Stomach smooth muscle (tissue), 2 donors: ENCODE measurements around the gene C19orf81.
A peak's percentile ranks its signal among the peaks of the same experiment; 100 is the strongest.

Source experiments
- H3K27ac ChIP-seq: one replicate; pipeline ENCODE4 v1.7.0; 2013; ENCODE audit warnings: mild to moderate bottlenecking, low read length, inconsistent platforms
- H3K27me3 ChIP-seq, 2 donors: one replicate each; pipeline ENCODE4 v1.7.0; 2013; ENCODE audit warnings: low read length in 2 of 2; ENCODE audit not compliant: insufficient read depth in 2 of 2, control insufficient read depth in 1 of 2
- H3K36me3 ChIP-seq, 2 donors: one replicate each; pipeline ENCODE4 v1.7.0; 2013; ENCODE audit warnings: low read length in 2 of 2; ENCODE audit not compliant: control insufficient read depth in 2 of 2, insufficient read depth in 2 of 2
- H3K4me1 ChIP-seq: one replicate; pipeline ENCODE4 v1.7.0; 2013; ENCODE audit warnings: low read length; ENCODE audit not compliant: control insufficient read depth, insufficient read depth
- H3K4me3 ChIP-seq, 2 donors: one replicate each; pipeline ENCODE4 v1.7.0; 2013; ENCODE audit warnings: low read length in 2 of 2
- H3K9ac ChIP-seq, 2 donors: one replicate each; pipeline ENCODE4 v1.7.0; 2013; ENCODE audit warnings: low read length in 2 of 2, mild to moderate bottlenecking in 1 of 2
- H3K9me3 ChIP-seq, 2 donors: one replicate each; pipeline ENCODE4 v1.7.0; 2013; ENCODE audit warnings: low read length in 2 of 2; ENCODE audit not compliant: control insufficient read depth in 2 of 2
- donor health status: healthy.
- donor health status: Pancreatic carcinoma.

The C19orf81 gene

GRCh38 chr19:50632151-50632835 is 17.0 kb upstream of the C19orf81 start:
- Histone ChIP-seq H3K9ac (no peak overlapping the region), H3K4me1 (no peaks in the 10 kb centered on the region), H3K27ac (no peak overlapping the region), H3K27me3 (peaks cover 4 to 10% of the 10 kb centered on the region in 2 donors), H3K4me3 (no peak overlapping the region), H3K9me3 (peaks cover 15 to 17% of the 10 kb centered on the region in 2 donors), H3K36me3 (no peaks in the 10 kb centered on the region)

GRCh38 chr19:50633359-50633758 is 15.9 kb upstream of the C19orf81 start:
- Histone ChIP-seq H3K9ac (no peak overlapping the region), H3K36me3 (no peaks in the 10 kb centered on the region), H3K27me3 (peaks cover 8 to 21% of the 10 kb centered on the region in 2 donors), H3K4me3 (no peak overlapping the region), H3K9me3 (peaks cover 15 to 17% of the 10 kb centered on the region in 2 donors), H3K4me1 (no peaks in the 10 kb centered on the region), H3K27ac (no peak overlapping the region)

GRCh38 chr19:50633973-50634372 is 15.3 kb upstream of the C19orf81 start:
- Histone ChIP-seq H3K27me3 (peaks cover 11 to 27% of the 10 kb centered on the region in 2 donors), H3K4me3 (no peak overlapping the region), H3K4me1 (no peaks in the 10 kb centered on the region), H3K9me3 (peaks cover 15 to 17% of the 10 kb centered on the region in 2 donors), H3K9ac (no peak overlapping the region), H3K27ac (no peak overlapping the region), H3K36me3 (no peaks in the 10 kb centered on the region)

GRCh38 chr19:50636317-50637085 is 12.7 kb upstream of the C19orf81 start:
- Histone ChIP-seq H3K36me3 (no peaks in the 10 kb centered on the region), H3K4me1 (peaks cover 6% of the 10 kb centered on the region), H3K27ac (no peak overlapping the region), H3K9ac (no peak overlapping the region), H3K4me3 (no peak overlapping the region), H3K9me3 (peaks cover 15 to 17% of the 10 kb centered on the region in 2 donors), H3K27me3 (peaks cover 23 to 36% of the 10 kb centered on the region in 2 donors)

- peaks cover 14 to 15% of the 10 kb centered on the region in 2 donors for H3K9me3 ChIP-seq
- H3K27ac ChIP-seq = no peak overlapping the region
- H3K9ac ChIP-seq = no peak overlapping the region
- no peak overlapping the region for H3K4me3 ChIP-seq
- no peaks in the 10 kb centered on the region for H3K36me3 ChIP-seq
- peaks cover 6% of the 10 kb centered on the region for H3K4me1 ChIP-seq
- peaks cover 23 to 45% of the 10 kb centered on the region in 2 donors for H3K27me3 ChIP-seq
These were observed 10.6 kb upstream of the C19orf81 start for GRCh38 chr19:50638600-50638999.

GRCh38 chr19:50639121-50640112 is 9.8 kb upstream of the C19orf81 start, which contains the start of gene SYT3:
Gene SYT3 (minus strand): TSS chr19:50639881. CDS start chr19:50637411, 2,470 bp downstream.
- H3K9ac ChIP-seq = peak within 1 kb of the TSS in 1 of 2 donors; percentile 33
- no peaks in the 10 kb centered on the region for H3K36me3 ChIP-seq
- peaks cover 7% of the 10 kb centered on the region in 2 donors for H3K9me3 ChIP-seq
- H3K4me3 ChIP-seq = peak within 1 kb of the TSS; percentile 59 to 67
- H3K27me3 ChIP-seq = peaks cover 23 to 45% of the 10 kb centered on the region in 2 donors
- no peak within 1 kb of the TSS for H3K27ac ChIP-seq
- H3K4me1 ChIP-seq = peaks cover 6% of the 10 kb centered on the region

GRCh38 chr19:50640368-50640767 is 8.9 kb upstream of the C19orf81 start:
- Histone ChIP-seq H3K36me3 (no peaks in the 10 kb centered on the region), H3K9ac (no peak overlapping the region), H3K9me3 (peaks cover under 1 to 3% of the 10 kb centered on the region in 2 donors), H3K27ac (no peak overlapping the region), H3K4me1 (peaks cover 6% of the 10 kb centered on the region), H3K27me3 (peaks cover 23 to 45% of the 10 kb centered on the region in 2 donors), H3K4me3 (no peak overlapping the region)

- H3K27ac ChIP-seq = no peak overlapping the region
- no peaks in the 10 kb centered on the region for H3K36me3 ChIP-seq
These were observed 4.8 kb upstream of the C19orf81 start for GRCh38 chr19:50644315-50644915.

GRCh38 chr19:50645107-50645506 is 4.1 kb upstream of the C19orf81 start:
- Histone ChIP-seq H3K27me3 (peaks cover 14 to 27% of the 10 kb centered on the region in 2 donors), H3K9me3 (no peaks in the 10 kb centered on the region), H3K36me3 (no peaks in the 10 kb centered on the region), H3K9ac (no peak overlapping the region), H3K4me3 (no peak overlapping the region), H3K27ac (no peak overlapping the region), H3K4me1 (peaks cover under 1% of the 10 kb centered on the region)

More at GRCh38 chr19:50644315-50644915, 4.8 kb upstream of the C19orf81 start:
- H3K9ac ChIP-seq = no peak overlapping the region
- H3K4me1 ChIP-seq = peaks cover 6% of the 10 kb centered on the region
- H3K4me3 ChIP-seq = no peak overlapping the region
- no peaks in the 10 kb centered on the region for H3K9me3 ChIP-seq
- peaks cover 18 to 31% of the 10 kb centered on the region in 2 donors for H3K27me3 ChIP-seq
